NCI-H510A treated with DMSO at 0.1 percent for 48 hours (cell line): Measurements from ENCODE around the gene HEBP2.

ENCODE experiments used
- DNase-seq: peaks from one replicate; lab custom pipeline; 2025; lab: John Stamatoyannopoulos, UW

HEBP2 gene

GRCh38 chr6:138454981-138455706 is 51.1 kb downstream of the HEBP2 start:
- no peak for DNase-seq

- DNase-seq = no peak
These were observed 51.9 kb downstream of the HEBP2 start for GRCh38 chr6:138455746-138456400.

- no peak for DNase-seq
These were observed 52.4 kb downstream of the HEBP2 start for GRCh38 chr6:138456401-138456790.

GRCh38 chr6:138461647-138462046 is 57.6 kb downstream of the HEBP2 start:
- DNase-seq = no peak

- no peak for DNase-seq
These were observed 60.1 kb downstream of the HEBP2 start for GRCh38 chr6:138464085-138464484.

- no peak for DNase-seq
These were observed 61.1 kb downstream of the HEBP2 start for GRCh38 chr6:138465007-138465645.

- DNase-seq = no peak
These were observed 63.9 kb downstream of the HEBP2 start for GRCh38 chr6:138467901-138468300.

GRCh38 chr6:138468320-138469015 is 64.4 kb downstream of the HEBP2 start:
- no peak for DNase-seq
